ENCODE data around the gene MSTN.

- no peak for TF ChIP-seq CTCF (IDR thresholded peaks at IDR 0.05; ENCODE audit: insufficient read depth, low read depth, low read length)
- TF ChIP-seq EZH2 (IDR thresholded peaks at IDR 0.05; ENCODE audit: insufficient read depth, low read length): no peak
These were observed 47.6 kb upstream of the MSTN start for GRCh38 chr2:190110131-190110530.
